GM21515 (cell line): ENCODE data around the gene DEPDC4.
A peak's percentile ranks its signal among the peaks of the same experiment; 100 is the strongest.
"Not testable (repeated sequence)": the region's sequence is repeated elsewhere in the genome, so short reads cannot be mapped to it uniquely, and the experiment has no call there.

Source experiments
- ATAC-seq: cut with Tn5 transposase; IDR thresholded peaks from one replicate; pipeline ENCODE4 v1.9.1; 2021; ENCODE audit not compliant: unreplicated experiment

DEPDC4 gene

DNA sequence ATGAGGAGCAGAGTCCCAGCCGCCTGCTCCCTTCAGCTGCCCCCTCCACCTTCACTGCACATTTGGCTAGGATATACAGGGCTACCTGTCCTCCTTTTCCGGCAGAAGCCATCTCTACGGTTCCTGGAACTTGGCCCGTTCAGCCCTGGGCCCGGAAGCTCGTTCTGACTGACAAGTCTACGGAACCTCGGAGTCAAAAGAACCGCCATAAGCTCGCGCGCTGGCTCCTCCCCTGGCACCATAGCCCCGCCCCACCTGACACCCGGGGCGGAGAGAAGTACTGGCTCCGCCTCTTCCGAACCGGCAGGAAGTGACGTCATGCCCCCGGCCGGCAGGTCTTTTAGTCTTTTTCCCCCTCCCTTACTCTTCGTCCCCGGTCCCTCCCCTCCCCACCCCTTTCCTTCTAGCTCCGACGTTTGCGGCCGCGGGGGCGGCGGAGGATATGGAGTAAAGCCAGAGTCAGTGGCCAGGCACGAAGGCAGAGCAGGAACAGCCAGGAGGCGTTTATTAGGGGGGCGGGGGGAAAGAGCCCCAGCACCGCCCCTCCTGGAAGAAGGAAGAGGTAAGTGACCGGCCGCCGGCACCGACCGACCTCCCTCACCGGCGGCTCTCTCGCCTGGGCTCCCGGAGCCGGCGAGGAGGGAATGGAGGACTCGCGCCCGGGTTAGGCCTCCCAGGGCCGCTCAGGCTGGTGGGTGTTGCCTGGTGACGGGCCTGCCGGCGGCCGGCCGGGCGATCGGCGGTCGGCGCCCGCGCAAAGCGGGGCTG lies at the start of gene DEPDC4, which contains the start of gene SCYL2:
TSS of gene DEPDC4 (minus strand) at position 245 of the 768 bp plus-strand sequence. CDS start at position 242, 3 bp downstream.
TSS of gene SCYL2 (plus strand) at position 343 of the 768 bp plus-strand sequence. CDS start 15,794 bp downstream, outside the sequence.
- peak; percentile 92 for ATAC-seq

GRCh38 chr12:100311317-100311716 lies 44.4 kb upstream of the DEPDC4 start:
- ATAC-seq = no peak

- ATAC-seq = not testable (repeated sequence)
Measured at GRCh38 chr12:100308138-100308537, 41.3 kb upstream of the DEPDC4 start.

- ATAC-seq = not testable (repeated sequence)
Measured at GRCh38 chr12:100304334-100304733, 37.5 kb upstream of the DEPDC4 start.

DNA sequence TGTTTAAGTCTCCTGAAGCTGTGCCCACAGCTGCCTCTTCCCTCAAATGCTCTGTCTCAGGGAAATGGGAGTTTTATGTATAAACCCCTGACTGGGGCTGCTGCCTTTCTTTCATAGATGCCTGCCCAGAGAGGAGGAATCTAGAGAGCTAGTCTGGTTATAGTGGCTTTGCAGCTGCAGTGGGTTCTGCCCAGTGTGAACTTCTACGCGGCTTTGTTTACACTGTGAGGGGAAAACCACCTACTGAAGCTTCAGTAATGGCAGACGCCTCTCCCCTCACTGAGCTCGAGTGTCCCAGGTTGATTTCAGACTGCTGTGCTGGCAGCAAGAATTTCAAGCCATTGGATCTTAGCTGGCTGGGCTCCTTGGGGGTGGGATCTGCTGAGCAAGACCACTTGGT lies 37.0 kb upstream of the DEPDC4 start:
- ATAC-seq = no peak

DNA sequence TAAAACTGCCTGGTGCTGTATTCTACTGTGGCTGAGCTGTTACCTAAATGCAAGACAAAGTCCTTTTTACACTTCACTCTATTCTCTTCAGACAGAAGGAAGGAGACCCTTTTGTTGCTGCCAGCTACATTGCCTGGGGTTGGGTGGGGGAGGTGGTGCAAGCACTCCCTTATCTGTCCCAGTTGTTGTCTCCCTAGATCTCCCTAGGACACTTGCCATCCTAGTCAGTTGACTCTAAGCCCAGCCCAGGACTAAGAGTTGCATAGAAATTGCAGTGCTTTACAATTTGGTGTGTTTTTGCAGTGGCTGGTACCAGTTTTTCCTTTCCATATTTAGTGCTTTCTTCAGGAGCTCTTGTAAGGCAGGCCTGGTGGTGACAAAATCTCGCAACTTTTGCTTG lies 35.2 kb upstream of the DEPDC4 start:
- no peak for ATAC-seq

GRCh38 chr12:100295764-100296555 lies 29.1 kb upstream of the DEPDC4 start:
- ATAC-seq = no peak

GRCh38 chr12:100294366-100294765 lies 27.5 kb upstream of the DEPDC4 start:
- not testable (repeated sequence) for ATAC-seq

DNA sequence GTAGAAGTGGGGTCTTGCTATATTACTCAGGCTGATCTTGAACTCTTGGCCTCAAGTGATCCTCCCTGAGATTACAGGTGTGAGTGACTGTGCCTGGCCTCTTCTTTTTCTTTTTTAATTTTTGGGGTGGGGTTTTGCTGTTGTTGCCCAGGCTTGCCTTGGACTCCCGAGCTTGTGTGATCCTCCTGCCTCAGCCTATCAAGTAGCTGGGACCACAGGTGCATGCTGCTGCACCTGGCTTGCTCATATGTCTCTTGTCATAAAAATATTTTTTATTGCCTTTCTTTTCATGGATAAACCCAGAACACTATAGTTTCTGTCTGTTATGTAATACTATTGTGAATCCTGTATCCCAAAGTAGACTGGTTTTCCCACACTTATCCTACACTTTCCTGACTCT lies 26.1 kb upstream of the DEPDC4 start:
- no peak for ATAC-seq

- no peak for ATAC-seq
Measured at GRCh38 chr12:100290016-100290415, 23.1 kb upstream of the DEPDC4 start.

- no peak for ATAC-seq
Measured at GRCh38 chr12:100289038-100289437, 22.2 kb upstream of the DEPDC4 start.

DNA sequence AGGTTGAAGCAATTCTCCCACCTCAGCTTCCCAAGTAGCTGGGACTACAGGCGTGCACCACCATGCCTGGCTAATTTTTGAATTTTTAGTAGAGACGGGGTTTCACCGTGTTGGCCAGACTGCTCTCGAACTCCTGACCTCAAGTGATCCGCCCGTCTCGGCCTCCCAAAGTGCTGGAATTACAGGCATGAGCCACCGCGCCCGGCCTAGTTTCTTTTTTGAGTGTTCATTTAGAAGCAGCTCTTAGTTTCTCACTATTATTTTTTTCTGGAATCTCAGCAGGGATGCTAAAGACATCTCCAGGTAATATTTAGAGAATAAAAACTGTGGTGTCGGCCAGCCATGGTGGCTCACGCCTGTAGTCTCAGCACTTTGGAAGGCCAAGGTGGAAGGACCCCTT lies 17.7 kb upstream of the DEPDC4 start:
- not testable (repeated sequence) for ATAC-seq

- ATAC-seq = no peak
Measured at GRCh38 chr12:100279607-100280244, 12.8 kb upstream of the DEPDC4 start.

DNA sequence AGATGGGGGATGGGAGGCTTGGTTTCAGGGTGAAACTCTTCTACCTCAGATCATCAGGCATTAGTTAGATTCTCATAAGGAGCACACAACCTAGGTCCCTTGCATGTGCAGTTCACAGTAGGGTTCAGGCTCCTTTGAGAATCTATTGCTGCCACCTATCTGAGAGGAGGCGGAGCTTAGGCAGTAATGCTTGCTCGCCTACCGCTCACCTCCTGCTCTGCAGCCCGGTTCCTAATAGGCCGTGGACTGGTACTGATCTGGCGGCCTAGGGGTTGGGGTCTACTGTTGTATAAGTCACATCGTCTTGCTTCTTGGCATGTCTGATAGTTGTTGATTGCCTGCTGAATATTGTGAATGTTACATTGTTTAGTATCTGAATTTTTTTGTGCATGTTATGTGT lies 12.3 kb upstream of the DEPDC4 start:
- ATAC-seq = no peak

DNA sequence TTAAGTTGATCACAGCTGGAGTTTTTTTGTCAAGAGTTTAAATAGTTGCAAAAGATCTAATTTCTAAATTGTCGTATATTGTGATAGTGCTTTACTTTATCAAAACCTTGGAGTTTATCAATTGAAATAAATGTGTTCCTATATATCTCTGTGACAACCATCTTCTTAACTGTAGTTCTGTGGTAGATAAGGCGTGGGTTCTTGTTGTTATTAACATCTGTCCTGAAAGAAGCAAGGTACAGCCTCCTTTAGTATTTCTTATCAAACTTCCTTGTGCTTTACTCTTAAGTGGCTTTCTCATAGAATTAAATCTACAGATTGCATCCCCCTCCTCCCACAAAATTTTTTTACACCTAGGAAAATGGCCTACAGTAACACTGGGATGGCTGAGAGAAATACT lies 7.4 kb upstream of the DEPDC4 start:
- no peak for ATAC-seq

DNA sequence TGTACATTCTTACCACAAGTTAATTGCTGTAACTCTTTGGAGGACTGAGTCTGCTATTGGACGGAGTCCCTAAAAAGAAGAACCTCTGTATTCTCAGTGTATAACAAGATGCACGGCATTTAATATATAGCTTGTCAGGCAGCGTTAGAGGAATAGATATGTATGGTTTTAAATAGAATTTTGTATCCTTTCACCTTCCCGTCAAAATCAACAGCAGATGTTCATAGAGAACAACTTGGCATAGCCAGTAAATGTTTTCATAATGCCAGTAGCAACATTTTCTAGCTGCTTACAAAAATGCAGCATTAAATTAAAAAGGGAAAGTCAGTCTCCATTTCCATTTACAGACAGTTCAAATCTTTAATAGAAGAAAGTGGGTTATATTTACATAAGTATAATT lies 6.9 kb upstream of the DEPDC4 start:
- ATAC-seq = no peak

DNA sequence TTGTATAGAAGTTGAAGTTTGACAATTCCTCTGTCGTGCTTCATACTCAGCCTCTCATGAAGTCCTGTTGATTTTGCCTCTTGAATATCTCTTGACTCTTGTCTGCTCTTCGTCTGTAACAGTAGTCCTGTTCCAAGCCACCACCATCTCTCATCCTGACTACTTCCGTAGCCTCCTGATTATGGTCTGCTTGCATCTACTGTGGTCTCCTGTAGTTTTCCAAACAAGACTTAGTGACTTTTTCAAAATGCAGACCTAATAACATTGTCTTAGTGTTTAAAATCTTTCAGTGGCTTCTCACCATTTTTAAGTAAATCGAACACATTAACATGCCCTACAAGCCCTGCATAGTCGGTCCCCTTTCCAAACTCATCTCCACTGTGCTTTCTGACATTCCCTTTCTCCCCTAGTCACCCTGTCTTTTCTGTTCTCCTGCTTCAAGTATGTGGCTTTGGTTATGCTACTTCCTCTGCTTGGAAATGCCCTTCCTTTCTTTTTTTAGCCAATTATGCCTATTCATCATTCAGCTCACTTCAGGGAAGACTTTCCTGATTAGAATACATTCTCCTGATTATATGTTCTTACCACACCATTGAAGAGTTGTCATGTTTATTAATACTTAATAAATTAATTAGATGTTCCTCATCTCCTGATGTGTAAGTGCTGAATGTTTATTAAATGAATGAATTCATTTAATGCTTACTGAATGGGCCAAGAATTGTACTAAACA lies 2.1 kb upstream of the DEPDC4 start:
- ATAC-seq = no peak

GRCh38 chr12:100267603-100268281 lies 863 bp upstream of the DEPDC4 start:
- peak; percentile 18 for ATAC-seq

- ATAC-seq = peak; percentile 84
Measured at GRCh38 chr12:100266585-100266834, 369 bp downstream of the DEPDC4 start.

- no peak for ATAC-seq
Measured at GRCh38 chr12:100265732-100266584, 921 bp downstream of the DEPDC4 start.
